Vagina (tissue), 2 donors: Measurements from ENCODE around the gene DGAT2L6. TPM values are rescaled to one million over a fixed set of nuclear protein-coding genes. Genes with fewer than 3 reads are reported as not detected.

Experiments used
- DNase-seq, 2 donors: peaks; one replicate each; pipeline ENCODE4 v3.0.0-alpha.2; 2017; ENCODE audit errors: extremely low spot score in 2 of 2
- H3K27ac ChIP-seq: fragments of 200-600 bp; sonication (generic); one replicate; pipeline ENCODE4 v1.5.1; 2019
- H3K27me3 ChIP-seq: fragments of 200-600 bp; sonication (generic); one replicate; pipeline ENCODE4 v1.5.1; 2019
- H3K36me3 ChIP-seq, 2 donors: fragments of 200-600 bp; sonication (generic); one replicate each; pipeline ENCODE4 v1.5.1; 2017 to 2019
- H3K4me1 ChIP-seq: fragments of 200-600 bp; sonication (generic); one replicate; pipeline ENCODE4 v1.5.1; 2019
- H3K4me3 ChIP-seq, 2 donors: fragments of 200-600 bp; sonication (generic); 1 replicate in 1 of 2; 2 replicates in 1 of 2; pipeline ENCODE4 v1.5.1; 2016 to 2019
- H3K9me3 ChIP-seq: fragments of 200-600 bp; sonication (generic); one replicate; pipeline ENCODE4 v1.5.1; 2019
- CTCF ChIP-seq, 3 experiments: fragments of 450-650 bp in 2 of 3; fragments of 200-600 bp in 1 of 3; sonication (generic) in 1 of 3; IDR thresholded peaks; one replicate each; pipeline ENCODE4 v1.5.1; 2017 to 2019; ENCODE audit warnings: antibody characterized with exemption in 3 of 3, mild to moderate bottlenecking in 2 of 3, moderate library complexity in 2 of 3
- POLR2A ChIP-seq, 2 donors: fragments of 450-650 bp; IDR thresholded peaks; one replicate each; pipeline ENCODE4 v1.6.1; 2017; ENCODE audit warnings: antibody characterized with exemption in 2 of 2, mild to moderate bottlenecking in 2 of 2, moderate library complexity in 2 of 2
- POLR2AphosphoS5 ChIP-seq, 2 donors: sonication (generic); formaldehyde crosslinking; IDR thresholded peaks; one replicate each; pipeline ENCODE4 v1.9.0; 2017; ENCODE audit warnings: antibody characterized with exemption in 2 of 2, mild to moderate bottlenecking in 2 of 2, low read depth in 1 of 2; ENCODE audit not compliant: insufficient read depth in 1 of 2
- intact Hi-C: fragments of 100-400 bp; cut with DNase I; formaldehyde crosslinking; loops from one replicate; pipeline ENCODE4 v1.15.1; 2023
- total RNA-seq: library from RNA; depleted of rRNA; stranded (reverse); fragments of >200 nt; gene quantifications from one replicate; pipeline ENCODE4 v1.2.3, GENCODE V29; 2016

The DGAT2L6 gene
- total RNA-seq, 1 donor from 2014 or later = not detected

- Histone ChIP-seq H3K27me3 (no peaks in the 10 kb centered on the region), H3K9me3 (no peaks in the 10 kb centered on the region), H3K4me1 (no peaks in the 10 kb centered on the region), H3K27ac (no peak overlapping the region), H3K4me3 (no peak overlapping the region), H3K36me3 (peaks cover 0 to 7% of the 10 kb centered on the region in 2 donors)
- DNase-seq = no peak
- no peak for TF ChIP-seq POLR2A (IDR thresholded peaks at IDR 0.05)
- TF ChIP-seq POLR2AphosphoS5 (IDR thresholded peaks at IDR 0.05; ENCODE audit: insufficient read depth in 1 of 2, low read depth in 1 of 2) = no peak
- intact Hi-C loops = no loop called here
These were observed 10.4 kb upstream of the DGAT2L6 start for GRCh38 chrX:70166601-70167590.

DNA sequence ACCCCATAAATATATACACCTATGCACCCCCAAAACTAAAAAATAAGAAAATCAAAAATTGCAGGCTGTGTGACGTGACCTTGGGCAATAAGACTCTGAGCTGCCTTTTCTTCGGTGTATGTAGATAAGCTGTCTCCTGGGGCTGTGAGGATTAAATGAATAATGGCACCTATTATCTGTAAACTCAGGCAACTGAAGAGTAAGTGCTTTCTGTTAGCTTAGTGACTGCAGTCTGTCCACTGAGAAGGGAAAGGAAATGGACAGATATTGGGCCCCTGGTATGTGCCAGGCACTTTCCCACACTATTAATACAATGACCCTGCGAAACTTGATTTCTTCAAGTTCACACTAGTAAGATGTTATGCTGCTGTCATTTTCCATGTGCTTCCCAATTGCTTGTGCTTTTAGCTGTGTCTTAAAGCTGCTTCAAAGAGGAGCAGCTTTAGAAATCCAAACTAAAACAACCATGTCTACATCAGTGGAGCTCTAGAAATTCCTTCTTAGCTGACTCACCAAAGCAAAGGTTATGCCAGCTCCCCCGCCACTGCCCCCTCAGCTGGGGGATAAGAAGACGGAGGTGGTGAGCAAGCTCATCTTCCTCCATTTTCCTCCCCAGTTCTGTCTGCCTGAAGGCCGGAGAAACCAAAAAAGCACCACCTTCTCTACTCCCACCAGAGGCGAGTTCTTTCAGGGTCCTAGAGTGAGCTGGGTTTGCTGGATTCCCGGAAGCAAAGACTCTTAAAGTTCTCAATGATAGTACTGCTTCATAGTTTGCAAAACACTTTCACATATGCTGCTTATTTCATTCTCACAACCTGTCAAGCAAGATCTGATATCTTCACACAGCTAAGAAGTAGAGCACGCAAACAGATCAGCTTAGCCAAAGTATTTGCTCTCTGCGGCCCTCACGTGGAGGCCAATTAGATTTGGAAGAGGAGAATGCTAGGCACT is 8.8 kb upstream of the DGAT2L6 start:
- no peaks in the 10 kb centered on the region for H3K27me3 ChIP-seq
- peaks cover 0 to 7% of the 10 kb centered on the region in 2 donors for H3K36me3 ChIP-seq
- TF ChIP-seq CTCF (IDR thresholded peaks at IDR 0.05) (no peak), POLR2AphosphoS5 (IDR thresholded peaks at IDR 0.05; ENCODE audit: insufficient read depth in 1 of 2, low read depth in 1 of 2) (no peak), POLR2A (IDR thresholded peaks at IDR 0.05) (no peak)
- intact Hi-C loops = no loop called here
- H3K9me3 ChIP-seq = no peaks in the 10 kb centered on the region
- DNase-seq = no peak
- no peaks in the 10 kb centered on the region for H3K4me1 ChIP-seq
- peak overlapping the region in 1 of 2 donors; percentile 13 for H3K4me3 ChIP-seq
- no peak overlapping the region for H3K27ac ChIP-seq

DNA sequence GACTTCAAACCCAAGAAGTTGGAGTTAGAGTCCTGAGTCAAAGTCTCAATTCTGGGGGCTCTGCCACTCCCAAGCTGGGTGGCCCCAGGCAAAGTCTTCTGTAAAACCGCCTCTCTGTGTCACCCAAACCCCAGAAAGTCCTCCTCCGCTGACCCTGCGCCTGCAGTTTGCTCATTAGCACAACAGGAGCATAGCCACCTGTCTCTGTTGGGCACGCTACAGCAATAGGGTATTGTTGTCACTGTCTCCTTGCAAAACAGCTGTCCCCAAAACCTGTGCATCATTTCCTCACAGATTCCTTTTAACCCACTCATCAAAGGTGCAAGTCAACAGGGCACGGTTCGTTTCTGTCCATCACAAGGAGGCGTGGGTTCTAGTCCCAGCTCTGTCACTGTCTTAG is 8.0 kb upstream of the DGAT2L6 start:
- no peak for DNase-seq
- no peaks in the 10 kb centered on the region for H3K27me3 ChIP-seq
- no peaks in the 10 kb centered on the region for H3K9me3 ChIP-seq
- H3K4me1 ChIP-seq = no peaks in the 10 kb centered on the region
- H3K4me3 ChIP-seq = no peak overlapping the region
- intact Hi-C loops = no loop called here
- TF ChIP-seq POLR2AphosphoS5 (IDR thresholded peaks at IDR 0.05; ENCODE audit: insufficient read depth in 1 of 2, low read depth in 1 of 2) = no peak
- no peak for TF ChIP-seq CTCF (IDR thresholded peaks at IDR 0.05)
- TF ChIP-seq POLR2A (IDR thresholded peaks at IDR 0.05) = no peak
- no peak overlapping the region for H3K27ac ChIP-seq
- H3K36me3 ChIP-seq = peaks cover 0 to 7% of the 10 kb centered on the region in 2 donors

GRCh38 chrX:70171624-70172023 is 5.7 kb upstream of the DGAT2L6 start:
- no peak overlapping the region for H3K4me3 ChIP-seq
- H3K27ac ChIP-seq = no peak overlapping the region
- H3K36me3 ChIP-seq = no peaks in the 10 kb centered on the region
- no peaks in the 10 kb centered on the region for H3K27me3 ChIP-seq
- TF ChIP-seq POLR2A (IDR thresholded peaks at IDR 0.05) (no peak), CTCF (IDR thresholded peaks at IDR 0.05) (no peak), POLR2AphosphoS5 (IDR thresholded peaks at IDR 0.05; ENCODE audit: insufficient read depth in 1 of 2, low read depth in 1 of 2) (no peak)
- intact Hi-C loops = no loop called here
- DNase-seq = no peak
- H3K9me3 ChIP-seq = no peaks in the 10 kb centered on the region
- H3K4me1 ChIP-seq = no peaks in the 10 kb centered on the region

DNA sequence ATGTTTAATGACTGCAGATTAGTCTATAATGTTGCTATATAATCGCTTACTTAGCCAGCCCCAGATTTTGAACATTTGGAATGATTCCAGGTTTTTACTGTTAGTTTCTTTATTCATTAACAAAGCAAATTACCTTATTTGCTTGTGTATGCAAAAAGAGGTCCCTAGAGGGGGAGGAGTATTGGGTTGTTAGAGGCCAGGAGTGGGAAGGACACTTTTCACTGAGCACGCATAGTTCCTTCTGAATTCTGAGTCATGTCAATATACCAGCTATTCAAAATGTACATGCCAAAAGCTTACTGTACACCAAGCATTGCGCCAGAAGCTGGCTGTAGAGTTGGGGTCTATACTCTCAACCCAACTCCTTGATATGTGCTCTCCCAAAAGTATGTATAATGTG is 5.1 kb upstream of the DGAT2L6 start:
- TF ChIP-seq POLR2AphosphoS5 (IDR thresholded peaks at IDR 0.05; ENCODE audit: insufficient read depth in 1 of 2, low read depth in 1 of 2) (no peak), CTCF (IDR thresholded peaks at IDR 0.05) (no peak), POLR2A (IDR thresholded peaks at IDR 0.05) (no peak)
- intact Hi-C loops = no loop called here

More for the DNA sequence above, 5.1 kb upstream of the DGAT2L6 start:
- H3K4me1 ChIP-seq = no peaks in the 10 kb centered on the region
- H3K9me3 ChIP-seq = no peaks in the 10 kb centered on the region
- no peak for DNase-seq
- H3K27me3 ChIP-seq = no peaks in the 10 kb centered on the region
- no peak overlapping the region for H3K4me3 ChIP-seq
- H3K27ac ChIP-seq = no peak overlapping the region
- no peaks in the 10 kb centered on the region for H3K36me3 ChIP-seq
